Adrenal gland (tissue), 5 donors: Measurements from ENCODE around the gene AMIGO2.

Experiments
- POLR2A ChIP-seq, 2 donors: fragments of 450-650 bp; IDR thresholded peaks; one replicate each; pipeline ENCODE4 v1.6.1; 2017; ENCODE audit warnings: antibody characterized with exemption in 2 of 2, mild to moderate bottlenecking in 2 of 2, moderate library complexity in 1 of 2
- TF ChIP-seq, protein P1 (sequence below), 6 experiments: fragments of 450-650 bp in 4 of 6; fragments of 200-600 bp in 2 of 6; sonication (generic) in 1 of 6; IDR thresholded peaks; 1 replicate in 5 of 6; 2 replicates in 1 of 6; pipeline versions ENCODE4 v1.5.1 to v1.8.0; 2016 to 2021; ENCODE audit warnings: antibody characterized with exemption in 6 of 6, mild to moderate bottlenecking in 2 of 6, moderate library complexity in 1 of 6
- donor health status: DM: no; HTN: no; CAD: no.

DNA sequence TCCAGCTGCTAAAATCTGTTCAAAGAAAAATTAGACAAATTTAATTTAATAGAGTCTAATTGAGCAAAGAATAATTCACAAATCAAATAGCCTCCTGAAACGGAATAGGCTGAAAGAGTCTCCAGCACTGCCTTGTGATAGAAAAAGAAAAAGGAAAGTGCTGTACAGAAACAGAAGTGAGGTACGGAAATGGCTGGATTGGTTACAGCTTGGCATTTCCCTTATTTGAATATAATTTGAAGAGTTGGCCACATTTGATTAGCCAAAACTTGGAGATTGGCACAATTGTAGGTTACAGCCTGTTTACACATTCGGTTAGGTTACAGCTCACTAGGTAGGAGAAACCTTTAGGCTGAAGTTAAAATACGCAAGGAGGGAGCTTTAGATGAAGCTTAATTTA is 25.1 kb downstream of the AMIGO2 start:
- TF ChIP-seq, protein P1, sequence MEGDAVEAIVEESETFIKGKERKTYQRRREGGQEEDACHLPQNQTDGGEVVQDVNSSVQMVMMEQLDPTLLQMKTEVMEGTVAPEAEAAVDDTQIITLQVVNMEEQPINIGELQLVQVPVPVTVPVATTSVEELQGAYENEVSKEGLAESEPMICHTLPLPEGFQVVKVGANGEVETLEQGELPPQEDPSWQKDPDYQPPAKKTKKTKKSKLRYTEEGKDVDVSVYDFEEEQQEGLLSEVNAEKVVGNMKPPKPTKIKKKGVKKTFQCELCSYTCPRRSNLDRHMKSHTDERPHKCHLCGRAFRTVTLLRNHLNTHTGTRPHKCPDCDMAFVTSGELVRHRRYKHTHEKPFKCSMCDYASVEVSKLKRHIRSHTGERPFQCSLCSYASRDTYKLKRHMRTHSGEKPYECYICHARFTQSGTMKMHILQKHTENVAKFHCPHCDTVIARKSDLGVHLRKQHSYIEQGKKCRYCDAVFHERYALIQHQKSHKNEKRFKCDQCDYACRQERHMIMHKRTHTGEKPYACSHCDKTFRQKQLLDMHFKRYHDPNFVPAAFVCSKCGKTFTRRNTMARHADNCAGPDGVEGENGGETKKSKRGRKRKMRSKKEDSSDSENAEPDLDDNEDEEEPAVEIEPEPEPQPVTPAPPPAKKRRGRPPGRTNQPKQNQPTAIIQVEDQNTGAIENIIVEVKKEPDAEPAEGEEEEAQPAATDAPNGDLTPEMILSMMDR (IDR thresholded peaks at IDR 0.05) = no peak
- no peak for TF ChIP-seq POLR2A (IDR thresholded peaks at IDR 0.05)
